Measurements from ENCODE around the gene PREB. TPM values are rescaled to one million over a fixed set of nuclear protein-coding genes. Genes with fewer than 3 reads are reported as not detected.

The PREB gene
- total RNA-seq, 1 donor from 2014 or later, result 82.6 TPM

- DNase-seq (ENCODE audit: low spot score), result no peak
- Mint-ChIP-seq H3K4me3 (ENCODE audit: low read depth) (peak overlapping the region; percentile 21), H3K4me1 (ENCODE audit: low read depth) (peaks cover 9% of the 10 kb centered on the region), H3K36me3 (ENCODE audit: low read depth) (no peaks in the 10 kb centered on the region), H3K9me3 (no peaks in the 10 kb centered on the region), H3K27ac (no peak overlapping the region), H3K27me3 (ENCODE audit: low read depth) (no peaks in the 10 kb centered on the region)
- intact Hi-C loops (cut with micrococcal nuclease), result loop anchor here (5.0 kb wide), 1 partner anchor 97 kb away; no protein-coding TSS in a partner anchor
Observed at GRCh38 chr2:27095427-27095744, 39.0 kb downstream of the PREB start.

GRCh38 chr2:27094353-27094984 is 40.0 kb downstream of the PREB start:
- intact Hi-C loops (cut with micrococcal nuclease), result no loop called here
- Mint-ChIP-seq H3K36me3 (ENCODE audit: low read depth) (no peaks in the 10 kb centered on the region), H3K4me3 (ENCODE audit: low read depth) (no peak overlapping the region), H3K27me3 (ENCODE audit: low read depth) (no peaks in the 10 kb centered on the region), H3K9me3 (no peaks in the 10 kb centered on the region), H3K4me1 (ENCODE audit: low read depth) (peaks cover 9% of the 10 kb centered on the region), H3K27ac (no peak overlapping the region)
- no peak for DNase-seq (ENCODE audit: low spot score)

GRCh38 chr2:27093430-27094352 is 40.7 kb downstream of the PREB start:
- Mint-ChIP-seq H3K27ac (no peak overlapping the region), H3K4me3 (ENCODE audit: low read depth) (no peak overlapping the region), H3K4me1 (ENCODE audit: low read depth) (peaks cover 9% of the 10 kb centered on the region), H3K9me3 (no peaks in the 10 kb centered on the region), H3K36me3 (ENCODE audit: low read depth) (no peaks in the 10 kb centered on the region), H3K27me3 (ENCODE audit: low read depth) (no peaks in the 10 kb centered on the region)
- intact Hi-C loops (cut with micrococcal nuclease), result no loop called here
- no peak for DNase-seq (ENCODE audit: low spot score)

GRCh38 chr2:27092696-27093429 is 41.6 kb downstream of the PREB start:
- no peak for DNase-seq (ENCODE audit: low spot score)
- intact Hi-C loops (cut with micrococcal nuclease), result no loop called here
- no peaks in the 10 kb centered on the region for H3K36me3 Mint-ChIP-seq (ENCODE audit: low read depth)
- no peak overlapping the region for H3K27ac Mint-ChIP-seq
- H3K4me3 Mint-ChIP-seq (ENCODE audit: low read depth), result no peak overlapping the region
- no peaks in the 10 kb centered on the region for H3K9me3 Mint-ChIP-seq
- H3K4me1 Mint-ChIP-seq (ENCODE audit: low read depth), result peaks cover 9% of the 10 kb centered on the region
- no peaks in the 10 kb centered on the region for H3K27me3 Mint-ChIP-seq (ENCODE audit: low read depth)

- Mint-ChIP-seq H3K4me1 (ENCODE audit: low read depth) (peaks cover 15% of the 10 kb centered on the region), H3K27me3 (ENCODE audit: low read depth) (no peaks in the 10 kb centered on the region), H3K27ac (no peak overlapping the region), H3K36me3 (ENCODE audit: low read depth) (no peaks in the 10 kb centered on the region), H3K4me3 (ENCODE audit: low read depth) (no peak overlapping the region), H3K9me3 (no peaks in the 10 kb centered on the region)
- no peak for DNase-seq (ENCODE audit: low spot score)
- intact Hi-C loops (cut with micrococcal nuclease), result no loop called here
Observed at GRCh38 chr2:27091746-27092695, 42.4 kb downstream of the PREB start.

- DNase-seq (ENCODE audit: low spot score), result no peak
- peaks cover 14% of the 10 kb centered on the region for H3K4me1 Mint-ChIP-seq (ENCODE audit: low read depth)
- H3K27me3 Mint-ChIP-seq (ENCODE audit: low read depth), result no peaks in the 10 kb centered on the region
- H3K27ac Mint-ChIP-seq, result no peak overlapping the region
- H3K9me3 Mint-ChIP-seq, result no peaks in the 10 kb centered on the region
- no peak overlapping the region for H3K4me3 Mint-ChIP-seq (ENCODE audit: low read depth)
- intact Hi-C loops (cut with micrococcal nuclease), result loop anchor here (5.0 to 10.0 kb wide), 2 partner anchors 123 to 125 kb away; partner anchors contain the start of genes ATRAID and SLC5A6
- no peaks in the 10 kb centered on the region for H3K36me3 Mint-ChIP-seq (ENCODE audit: low read depth)
Observed at GRCh38 chr2:27089111-27089954, 45.1 kb downstream of the PREB start.

GRCh38 chr2:27088634-27089033 is 45.8 kb downstream of the PREB start:
- no peak overlapping the region for H3K4me3 Mint-ChIP-seq (ENCODE audit: low read depth)
- no peak overlapping the region for H3K27ac Mint-ChIP-seq

GRCh38 chr2:27087823-27088410 is 46.5 kb downstream of the PREB start:
- no peak for DNase-seq (ENCODE audit: low spot score)
- no peaks in the 10 kb centered on the region for H3K27me3 Mint-ChIP-seq (ENCODE audit: low read depth)
- intact Hi-C loops (cut with micrococcal nuclease), result loop anchor here (2.0 to 10.0 kb wide), 3 partner anchors 47 to 124 kb away; partner anchors contain the start of genes ATRAID, PREB and SLC5A6
- H3K9me3 Mint-ChIP-seq, result no peaks in the 10 kb centered on the region
- H3K4me3 Mint-ChIP-seq (ENCODE audit: low read depth), result peak overlapping the region; percentile 58
- H3K36me3 Mint-ChIP-seq (ENCODE audit: low read depth), result no peaks in the 10 kb centered on the region
- H3K27ac Mint-ChIP-seq, result no peak overlapping the region
- H3K4me1 Mint-ChIP-seq (ENCODE audit: low read depth), result peaks cover 16% of the 10 kb centered on the region

More at GRCh38 chr2:27088634-27089033, 45.8 kb downstream of the PREB start:
- intact Hi-C loops (cut with micrococcal nuclease), result loop anchor here (5.0 to 10.0 kb wide), 2 partner anchors 124 kb away; partner anchors contain the start of genes ATRAID and SLC5A6
- Mint-ChIP-seq H3K9me3 (no peaks in the 10 kb centered on the region), H3K27me3 (ENCODE audit: low read depth) (no peaks in the 10 kb centered on the region), H3K36me3 (ENCODE audit: low read depth) (no peaks in the 10 kb centered on the region), H3K4me1 (ENCODE audit: low read depth) (peaks cover 16% of the 10 kb centered on the region)
- DNase-seq (ENCODE audit: low spot score), result no peak

GRCh38 chr2:27086724-27087593 is 47.5 kb downstream of the PREB start, which contains the start of gene KHK:
KHK (plus strand) TSS chr2:27086772; CDS start chr2:27087260, 488 bp downstream.
- peaks cover 16% of the 10 kb centered on the region for H3K4me1 Mint-ChIP-seq (ENCODE audit: low read depth)
- H3K9me3 Mint-ChIP-seq, result no peaks in the 10 kb centered on the region
- H3K27me3 Mint-ChIP-seq (ENCODE audit: low read depth), result no peaks in the 10 kb centered on the region
- H3K27ac Mint-ChIP-seq, result peak within 1 kb of the TSS; percentile 71
- H3K36me3 Mint-ChIP-seq (ENCODE audit: low read depth), result no peaks in the 10 kb centered on the region
- no peak for DNase-seq (ENCODE audit: low spot score)
- peak within 1 kb of the TSS; percentile 90 for H3K4me3 Mint-ChIP-seq (ENCODE audit: low read depth)
- intact Hi-C loops (cut with micrococcal nuclease), result loop anchor here (1.0 to 10.0 kb wide), 5 partner anchors 16 to 125 kb away; partner anchors contain the start of genes ATRAID, OST4, PREB and SLC5A6

GRCh38 chr2:27086090-27086723 is 48.2 kb downstream of the PREB start:
- H3K27ac Mint-ChIP-seq, result peak overlapping the region; percentile 71
- no peaks in the 10 kb centered on the region for H3K27me3 Mint-ChIP-seq (ENCODE audit: low read depth)
- DNase-seq (ENCODE audit: low spot score), result peak; percentile 98
- peak overlapping the region; percentile 90 for H3K4me3 Mint-ChIP-seq (ENCODE audit: low read depth)
- no peaks in the 10 kb centered on the region for H3K9me3 Mint-ChIP-seq
- peaks cover 22% of the 10 kb centered on the region for H3K4me1 Mint-ChIP-seq (ENCODE audit: low read depth)
- intact Hi-C loops (cut with micrococcal nuclease), result loop anchor here (1.0 to 10.0 kb wide), 5 partner anchors 15 to 126 kb away; partner anchors contain the start of genes ATRAID, OST4, PREB and SLC5A6
- no peaks in the 10 kb centered on the region for H3K36me3 Mint-ChIP-seq (ENCODE audit: low read depth)

Data from activated T-helper 2 cell treated with anti-CD3 and anti-CD28 coated beads, Interferon-gamma antibody, Interleukin-2, Interleukin-4, amounts not matched to agents 10 μg/mL and 5 μg/mL and 100 μg/mL, durations not matched to agents 14 hours and 24 hours and 36 hours (primary cell).